Body of pancreas (tissue), 4 donors: ENCODE results near the gene RFXANK. TPM values are rescaled to one million over a fixed set of nuclear protein-coding genes. Genes with fewer than 3 reads are reported as not detected.
"Not testable (repeated sequence)": the region's sequence is repeated elsewhere in the genome, so short reads cannot be mapped to it uniquely, and the experiment has no call there.

Experiments used
- ATAC-seq: fragments of 150-250 bp; one replicate; pipeline ENCODE4 v1.9.1; 2016
- DNase-seq, 4 donors: peaks; one replicate each; pipeline ENCODE4 v3.0.0-alpha.2; 2019
- H3K27ac ChIP-seq, 4 donors: fragments of 200-600 bp; sonication (generic); 1 replicate in 3 of 4; 2 replicates in 1 of 4; pipeline versions ENCODE4 v1.5.1 to v1.6.1; 2016 to 2019; ENCODE audit warnings: mild to moderate bottlenecking in 1 of 4, mixed read lengths in 1 of 4, moderate library complexity in 1 of 4
- H3K27me3 ChIP-seq, 2 donors: fragments of 200-600 bp; sonication (generic); one replicate each; pipeline ENCODE4 v1.6.0; 2016; ENCODE audit warnings: mild to moderate bottlenecking in 1 of 2
- H3K36me3 ChIP-seq, 2 donors: fragments of 200-600 bp; sonication (generic); replicated peaks in 1 of 2; 2 replicates each; pipeline ENCODE4 v1.5.1; 2016; ENCODE audit warnings: low read depth in 2 of 2; ENCODE audit not compliant: insufficient read depth in 1 of 2
- H3K4me1 ChIP-seq: fragments of 200-600 bp; sonication (generic); one replicate; pipeline ENCODE4 v1.6.0; 2016
- H3K4me3 ChIP-seq, 2 donors: fragments of 200-600 bp; sonication (generic); 1 replicate in 1 of 2; 2 replicates in 1 of 2; pipeline ENCODE4 v1.5.1; 2016 to 2019
- H3K9me3 ChIP-seq, 3 donors: fragments of 200-600 bp; sonication (generic); 1 replicate in 2 of 3; 2 replicates in 1 of 3; pipeline ENCODE4 v1.5.1; 2016
- POLR2A ChIP-seq, 3 donors: fragments of 450-650 bp; IDR thresholded peaks; one replicate each; pipeline ENCODE4 v1.6.1; 2016; ENCODE audit warnings: antibody characterized with exemption in 3 of 3, mild to moderate bottlenecking in 2 of 3
- WGBS, 2 donors: methylation state at CpG; one replicate each; pipeline ENCODE4 v1.1.5; 2017; 5-methylcytosine and 5-hydroxymethylcytosine counted together
- intact Hi-C: fragments of 100-400 bp; cut with DNase I; formaldehyde crosslinking; loops from one replicate; pipeline ENCODE4 v1.15.1; 2023
- total RNA-seq, 2 donors: library from RNA; depleted of rRNA; stranded (reverse); fragments of >200 nt; gene quantifications; one replicate each; pipeline ENCODE4 v1.1.0, GENCODE V29; 2016
- TF ChIP-seq, protein P1 (sequence below), 7 experiments: fragments of 450-650 bp in 4 of 7; fragments of 200-600 bp in 3 of 7; sonication (generic) in 3 of 7; IDR thresholded peaks; one replicate each; pipeline ENCODE4 v1.5.1; 2016 to 2019; ENCODE audit warnings: antibody characterized with exemption in 7 of 7

RFXANK gene
- total RNA-seq, 2 donors from 2014 or later: 16.1 to 43.8 TPM

DNA sequence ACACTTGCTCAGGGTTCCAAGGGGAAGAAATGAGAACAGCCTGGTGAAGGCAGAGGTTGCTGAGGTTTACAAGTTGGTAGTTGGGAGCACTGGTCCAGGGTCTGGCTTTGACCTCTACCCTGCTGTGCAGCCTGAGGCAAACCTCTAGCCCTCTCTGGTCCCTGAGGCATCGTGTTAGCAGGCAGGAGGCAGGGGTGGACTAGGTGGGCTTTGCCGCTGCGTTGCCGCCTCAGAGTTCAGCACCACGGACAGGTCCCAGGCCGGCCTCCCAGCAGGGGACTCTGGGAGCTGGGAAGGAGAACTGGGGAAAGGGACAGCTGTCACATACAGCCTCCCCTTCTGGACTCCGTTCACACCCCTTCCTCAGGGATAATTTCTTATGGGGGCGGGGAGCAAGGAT, 22.8 kb downstream of the RFXANK start:
- Histone ChIP-seq H3K9me3 (no peaks in the 10 kb centered on the region), H3K4me3 (no peak overlapping the region), H3K27ac (no peak overlapping the region), H3K36me3 (no peaks in the 10 kb centered on the region), H3K27me3 (peaks cover 0 to 4% of the 10 kb centered on the region in 2 donors), H3K4me1 (no peaks in the 10 kb centered on the region)
- TF ChIP-seq, protein P1, sequence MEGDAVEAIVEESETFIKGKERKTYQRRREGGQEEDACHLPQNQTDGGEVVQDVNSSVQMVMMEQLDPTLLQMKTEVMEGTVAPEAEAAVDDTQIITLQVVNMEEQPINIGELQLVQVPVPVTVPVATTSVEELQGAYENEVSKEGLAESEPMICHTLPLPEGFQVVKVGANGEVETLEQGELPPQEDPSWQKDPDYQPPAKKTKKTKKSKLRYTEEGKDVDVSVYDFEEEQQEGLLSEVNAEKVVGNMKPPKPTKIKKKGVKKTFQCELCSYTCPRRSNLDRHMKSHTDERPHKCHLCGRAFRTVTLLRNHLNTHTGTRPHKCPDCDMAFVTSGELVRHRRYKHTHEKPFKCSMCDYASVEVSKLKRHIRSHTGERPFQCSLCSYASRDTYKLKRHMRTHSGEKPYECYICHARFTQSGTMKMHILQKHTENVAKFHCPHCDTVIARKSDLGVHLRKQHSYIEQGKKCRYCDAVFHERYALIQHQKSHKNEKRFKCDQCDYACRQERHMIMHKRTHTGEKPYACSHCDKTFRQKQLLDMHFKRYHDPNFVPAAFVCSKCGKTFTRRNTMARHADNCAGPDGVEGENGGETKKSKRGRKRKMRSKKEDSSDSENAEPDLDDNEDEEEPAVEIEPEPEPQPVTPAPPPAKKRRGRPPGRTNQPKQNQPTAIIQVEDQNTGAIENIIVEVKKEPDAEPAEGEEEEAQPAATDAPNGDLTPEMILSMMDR (IDR thresholded peaks at IDR 0.05): no peak
- no peak for TF ChIP-seq POLR2A (IDR thresholded peaks at IDR 0.05)
- WGBS, 2 donors: 0 to 2% methylated on average over 2 to 8 of the region's 8 CpGs
- ATAC-seq: no peak
- intact Hi-C loops: no loop called here
- DNase-seq: peak in 3 of 4 donors; percentile 31 to 43 (median 33)

DNA sequence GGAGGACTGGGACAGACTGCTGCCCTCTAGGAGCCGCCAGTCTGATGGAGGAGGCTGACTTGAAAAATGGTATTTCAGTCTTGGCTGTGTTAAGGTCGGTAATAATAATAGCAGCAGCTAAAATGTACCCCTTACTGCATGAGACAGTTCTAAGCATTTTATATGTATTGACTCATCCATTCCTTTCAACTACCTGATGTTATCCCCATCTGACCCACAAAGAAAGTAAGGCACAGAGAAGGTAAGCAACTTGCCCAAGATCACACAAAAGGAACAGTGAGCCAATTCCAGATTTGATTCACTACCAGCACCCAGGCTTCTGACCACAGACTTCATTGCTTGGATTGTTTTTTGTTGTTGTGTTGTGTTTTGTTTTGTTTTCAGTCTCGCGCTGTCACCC, 23.7 kb downstream of the RFXANK start:
- Histone ChIP-seq H3K27me3 (peaks cover 0 to 3% of the 10 kb centered on the region in 2 donors), H3K36me3 (no peaks in the 10 kb centered on the region), H3K4me1 (no peaks in the 10 kb centered on the region), H3K4me3 (no peak overlapping the region), H3K9me3 (no peaks in the 10 kb centered on the region), H3K27ac (no peak overlapping the region)
- intact Hi-C loops: no loop called here
- DNase-seq: no peak
- no peak for ATAC-seq
- WGBS, 2 donors: 69 to 72% methylated on average over 4 of the region's 4 CpGs
- no peak for TF ChIP-seq POLR2A (IDR thresholded peaks at IDR 0.05)
- TF ChIP-seq, protein P1 (IDR thresholded peaks at IDR 0.05): no peak

DNA sequence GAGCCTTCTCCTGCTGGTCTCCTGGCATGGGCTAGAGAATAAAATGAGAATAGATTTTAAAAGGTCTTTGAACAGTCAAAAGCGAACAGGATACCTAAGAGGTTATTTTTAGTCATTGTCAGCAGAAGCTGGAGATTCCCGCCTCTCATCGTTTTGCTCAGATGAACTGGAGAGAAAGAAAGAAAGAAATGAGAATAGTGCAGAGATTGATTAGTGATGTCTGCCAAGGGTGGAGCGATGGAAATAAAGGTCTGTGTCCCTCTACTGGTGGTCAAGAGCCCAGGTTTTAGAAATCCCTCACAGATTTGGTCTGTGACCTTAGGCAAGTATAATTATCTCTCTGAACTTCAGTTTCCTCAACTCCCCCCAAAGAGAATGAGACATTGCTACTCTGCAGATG, 25.0 kb downstream of the RFXANK start:
- DNase-seq (no peak), ATAC-seq (no peak)
- intact Hi-C loops: no loop called here
- H3K27me3 ChIP-seq: no peaks in the 10 kb centered on the region
- no peaks in the 10 kb centered on the region for H3K9me3 ChIP-seq
- TF ChIP-seq POLR2A (IDR thresholded peaks at IDR 0.05): no peak
- TF ChIP-seq, protein P1 (IDR thresholded peaks at IDR 0.05): no peak
- WGBS, 2 donors: 52 to 53% methylated on average over 4 of the region's 4 CpGs
- no peak overlapping the region for H3K4me3 ChIP-seq
- H3K36me3 ChIP-seq: no peaks in the 10 kb centered on the region
- no peaks in the 10 kb centered on the region for H3K4me1 ChIP-seq
- H3K27ac ChIP-seq: no peak overlapping the region

DNA sequence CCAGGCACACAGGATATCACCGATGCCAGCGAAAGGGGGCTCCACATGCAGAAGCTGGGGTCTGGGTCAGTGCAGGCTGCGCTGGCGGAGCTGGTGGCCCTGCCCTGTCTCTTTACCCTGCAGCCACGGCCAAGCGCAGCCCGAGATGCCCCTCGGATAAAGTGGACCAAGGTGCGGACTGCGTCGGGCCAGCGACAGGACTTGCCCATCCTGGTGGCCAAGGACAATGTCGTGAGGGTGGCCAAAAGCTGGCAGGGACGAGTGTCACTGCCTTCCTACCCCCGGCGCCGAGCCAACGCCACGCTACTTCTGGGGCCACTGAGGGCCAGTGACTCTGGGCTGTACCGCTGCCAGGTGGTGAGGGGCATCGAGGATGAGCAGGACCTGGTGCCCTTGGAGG, 26.9 kb downstream of the RFXANK start:
- no peak for ATAC-seq
- 70% methylated on average over 21 of the region's 21 CpGs; no CpG with 5 or more reads in 1 of the 2 donors for WGBS, 2 donors
- intact Hi-C loops: no loop called here

DNA sequence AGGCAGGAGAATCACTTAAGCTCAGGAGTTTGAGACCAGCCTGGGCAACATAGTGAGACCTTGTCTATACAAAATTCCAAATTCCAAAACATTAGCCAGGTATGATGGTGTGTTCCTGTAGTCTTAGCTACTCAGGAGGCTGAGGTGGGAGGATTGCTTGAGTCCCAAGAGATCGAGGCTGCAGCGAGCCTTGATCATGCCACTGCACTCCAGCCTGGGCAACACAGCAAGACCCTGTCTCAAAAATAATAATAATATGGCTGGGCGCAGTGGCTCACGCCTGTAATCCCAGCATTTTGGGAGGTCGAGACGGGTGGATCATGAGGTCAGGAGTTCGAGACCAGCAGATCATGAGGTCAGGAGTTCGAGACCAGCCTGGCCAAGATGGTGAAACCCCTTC, 28.9 kb downstream of the RFXANK start:
- H3K36me3 ChIP-seq, ATAC-seq, H3K9me3 ChIP-seq, H3K4me1 ChIP-seq, H3K27me3 ChIP-seq, H3K4me3 ChIP-seq, DNase-seq, intact Hi-C loops, H3K27ac ChIP-seq: not testable (repeated sequence)
- 63 to 75% methylated on average over 8 of the region's 8 CpGs for WGBS, 2 donors

More for the DNA sequence above, 26.9 kb downstream of the RFXANK start:
- no peak for DNase-seq
- Histone ChIP-seq H3K9me3 (no peaks in the 10 kb centered on the region), H3K4me1 (no peaks in the 10 kb centered on the region), H3K27ac (no peak overlapping the region), H3K4me3 (no peak overlapping the region), H3K27me3 (no peaks in the 10 kb centered on the region), H3K36me3 (no peaks in the 10 kb centered on the region)
- no peak for TF ChIP-seq POLR2A (IDR thresholded peaks at IDR 0.05)
- TF ChIP-seq, protein P1 (IDR thresholded peaks at IDR 0.05): no peak
